IPS-18a (cell line): Measurements from ENCODE around the gene FBLN1.

ENCODE experiments used
- H3K27ac ChIP-seq: one replicate; pipeline ENCODE4 v1.5.1; 2013; ENCODE audit warnings: low read length
- H3K27me3 ChIP-seq: one replicate; pipeline ENCODE4 v1.6.1; 2013; ENCODE audit warnings: mild to moderate bottlenecking, low read length; ENCODE audit not compliant: control insufficient read depth, insufficient read depth
- H3K36me3 ChIP-seq: one replicate; pipeline ENCODE4 v1.6.1; 2013; ENCODE audit warnings: low read depth, low read length; ENCODE audit not compliant: control insufficient read depth
- H3K4me1 ChIP-seq: one replicate; pipeline ENCODE4 v1.6.1; 2013; ENCODE audit warnings: low read depth, low read length; ENCODE audit not compliant: control insufficient read depth
- H3K4me3 ChIP-seq: one replicate; pipeline ENCODE4 v1.5.1; 2013; ENCODE audit warnings: low read length
- H3K9ac ChIP-seq: one replicate; pipeline ENCODE4 v1.6.1; 2013; ENCODE audit warnings: mild to moderate bottlenecking, low read length, moderate library complexity
- H3K9me3 ChIP-seq: one replicate; pipeline ENCODE4 v1.6.1; 2013; ENCODE audit warnings: low read depth, low read length; ENCODE audit not compliant: control insufficient read depth

The FBLN1 gene

DNA sequence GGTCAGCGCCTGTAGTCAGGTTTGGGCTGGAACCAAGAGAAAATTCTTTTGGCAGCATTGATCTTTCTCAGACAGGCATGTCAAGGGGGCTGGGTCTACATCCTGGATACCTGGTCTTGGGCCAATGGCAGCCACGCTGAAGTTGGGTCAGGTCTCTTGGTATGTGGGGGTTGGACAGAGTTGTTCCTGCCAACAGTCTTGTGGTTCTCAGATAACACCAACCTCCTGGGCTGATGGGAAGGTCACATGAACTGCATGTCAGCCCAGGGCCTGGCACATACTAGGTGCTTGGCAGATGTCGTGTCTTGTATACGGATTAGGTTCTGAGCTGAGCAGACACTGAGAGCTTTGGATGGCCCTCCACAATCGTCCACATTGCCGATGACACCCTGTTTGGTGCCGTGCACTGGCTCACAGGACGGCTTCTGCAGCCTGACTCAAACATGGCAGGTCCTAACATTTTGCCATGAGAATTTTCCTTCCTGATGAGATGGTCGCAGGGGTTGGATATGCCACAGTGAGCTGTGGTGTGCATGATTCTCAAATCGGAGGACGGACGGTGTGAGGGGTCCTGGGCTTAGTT, 42.0 kb downstream of the FBLN1 start:
- Histone ChIP-seq H3K36me3 (peaks cover 65% of the 10 kb centered on the region), H3K4me3 (no peak overlapping the region), H3K9ac (no peak overlapping the region), H3K27ac (no peak overlapping the region), H3K9me3 (no peaks in the 10 kb centered on the region), H3K4me1 (no peaks in the 10 kb centered on the region), H3K27me3 (no peaks in the 10 kb centered on the region)

DNA sequence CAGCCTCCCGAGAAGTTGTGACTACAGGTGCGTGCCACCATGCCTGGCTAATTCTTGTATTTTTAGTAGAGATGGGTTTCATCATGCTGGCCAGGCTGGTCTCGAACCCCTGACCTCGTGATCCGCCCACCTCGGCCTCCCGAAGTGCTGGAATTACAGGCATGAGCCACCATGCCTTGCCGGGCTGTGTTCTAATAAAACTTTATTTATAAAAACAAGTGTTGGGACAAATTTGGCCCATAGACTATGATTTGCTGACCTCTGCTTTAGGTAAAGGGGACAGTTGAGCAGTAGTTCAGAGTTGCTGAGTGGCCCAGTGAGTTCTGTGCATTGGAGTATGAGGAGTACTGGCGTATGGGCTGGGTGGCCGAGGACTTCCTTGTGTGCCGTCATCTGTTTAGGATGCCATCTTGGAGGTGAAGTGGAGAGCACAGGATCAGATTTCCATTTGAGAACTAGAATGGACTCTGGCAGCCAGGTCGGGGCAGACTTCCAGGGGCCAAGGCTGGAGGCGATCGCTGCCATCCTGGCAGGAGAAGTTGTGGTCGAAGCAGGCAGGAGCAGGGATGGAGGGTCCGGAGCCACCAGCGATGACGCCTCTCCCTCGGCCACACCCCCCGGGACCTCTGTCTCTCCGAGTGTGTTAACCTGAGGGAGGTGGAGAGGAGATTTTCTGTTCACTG, 43.8 kb downstream of the FBLN1 start:
- no peaks in the 10 kb centered on the region for H3K27me3 ChIP-seq

DNA sequence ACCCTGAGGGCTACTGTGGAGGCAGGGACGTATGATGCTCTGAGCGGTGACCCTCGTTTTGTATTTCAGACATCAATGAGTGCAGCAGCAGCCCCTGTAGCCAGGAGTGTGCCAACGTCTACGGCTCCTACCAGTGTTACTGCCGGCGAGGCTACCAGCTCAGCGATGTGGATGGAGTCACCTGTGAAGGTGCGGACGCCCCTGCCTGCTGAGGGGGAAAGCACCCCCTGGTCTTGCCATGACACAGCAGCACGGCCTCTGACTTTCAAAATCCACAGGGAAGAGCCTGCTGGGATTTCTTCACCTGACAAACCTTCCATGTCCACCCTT, 44.3 kb downstream of the FBLN1 start:
- H3K4me1 ChIP-seq, result no peaks in the 10 kb centered on the region
- H3K9me3 ChIP-seq, result no peaks in the 10 kb centered on the region
- H3K9ac ChIP-seq, result no peak overlapping the region
- no peaks in the 10 kb centered on the region for H3K27me3 ChIP-seq
- no peak overlapping the region for H3K27ac ChIP-seq
- H3K36me3 ChIP-seq, result peaks cover 67% of the 10 kb centered on the region
- H3K4me3 ChIP-seq, result no peak overlapping the region

More for the DNA sequence above, 43.8 kb downstream of the FBLN1 start:
- Histone ChIP-seq H3K9ac (no peak overlapping the region), H3K27ac (no peak overlapping the region), H3K4me3 (no peak overlapping the region), H3K36me3 (peaks cover 72% of the 10 kb centered on the region), H3K9me3 (no peaks in the 10 kb centered on the region), H3K4me1 (no peaks in the 10 kb centered on the region)

DNA sequence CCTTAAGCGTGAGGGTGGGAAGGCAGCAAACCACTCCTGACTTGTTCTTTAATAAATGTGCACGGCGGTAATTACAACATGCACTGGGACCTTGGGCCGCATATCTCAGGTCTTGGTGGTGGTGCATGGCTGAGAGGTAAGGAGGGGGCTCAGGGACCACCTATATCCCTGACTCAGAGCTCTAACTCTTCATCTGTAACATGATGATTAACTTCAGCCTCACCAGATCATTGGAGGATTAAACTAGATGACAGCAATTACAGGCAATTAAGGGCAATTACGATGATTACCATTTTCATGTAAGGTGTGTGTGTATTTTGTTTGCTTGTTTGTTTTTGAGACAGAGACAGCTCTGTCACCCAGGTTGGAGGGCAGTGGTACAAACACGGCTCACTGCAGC, 45.0 kb downstream of the FBLN1 start:
- peaks cover 60% of the 10 kb centered on the region for H3K36me3 ChIP-seq
- no peaks in the 10 kb centered on the region for H3K27me3 ChIP-seq
- H3K27ac ChIP-seq, result no peak overlapping the region
- no peaks in the 10 kb centered on the region for H3K4me1 ChIP-seq
- H3K9ac ChIP-seq, result no peak overlapping the region
- H3K9me3 ChIP-seq, result no peaks in the 10 kb centered on the region
- H3K4me3 ChIP-seq, result no peak overlapping the region

DNA sequence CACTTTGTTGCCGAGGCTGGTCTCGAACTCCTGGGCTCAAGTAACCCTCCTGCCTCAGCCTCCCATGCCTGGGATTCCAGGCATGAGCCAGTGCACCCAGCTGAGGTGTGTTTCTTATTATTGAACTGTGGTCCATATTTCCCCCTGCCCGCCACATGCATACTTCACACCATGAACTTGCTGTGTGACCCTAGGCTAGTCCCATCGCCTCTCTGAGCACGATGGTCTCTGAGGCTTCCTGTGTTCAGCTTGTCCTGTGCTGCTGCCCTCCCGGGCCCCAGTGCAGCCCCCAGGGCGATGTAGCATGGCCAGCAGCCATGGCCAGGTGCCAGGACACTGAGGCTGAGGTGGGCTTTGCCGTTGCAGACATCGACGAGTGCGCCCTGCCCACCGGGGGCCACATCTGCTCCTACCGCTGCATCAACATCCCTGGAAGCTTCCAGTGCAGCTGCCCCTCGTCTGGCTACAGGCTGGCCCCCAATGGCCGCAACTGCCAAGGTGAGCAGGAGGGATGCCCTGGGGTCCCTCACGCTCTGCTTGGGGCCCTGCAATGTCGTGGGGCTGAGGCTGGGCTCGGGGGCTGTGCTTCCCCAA, 45.7 kb downstream of the FBLN1 start:
- peaks cover 59% of the 10 kb centered on the region for H3K36me3 ChIP-seq
- H3K9me3 ChIP-seq, result no peaks in the 10 kb centered on the region
- H3K4me3 ChIP-seq, result no peak overlapping the region
- no peaks in the 10 kb centered on the region for H3K27me3 ChIP-seq
- no peak overlapping the region for H3K27ac ChIP-seq
- peaks cover 2% of the 10 kb centered on the region for H3K4me1 ChIP-seq
- H3K9ac ChIP-seq, result no peak overlapping the region

DNA sequence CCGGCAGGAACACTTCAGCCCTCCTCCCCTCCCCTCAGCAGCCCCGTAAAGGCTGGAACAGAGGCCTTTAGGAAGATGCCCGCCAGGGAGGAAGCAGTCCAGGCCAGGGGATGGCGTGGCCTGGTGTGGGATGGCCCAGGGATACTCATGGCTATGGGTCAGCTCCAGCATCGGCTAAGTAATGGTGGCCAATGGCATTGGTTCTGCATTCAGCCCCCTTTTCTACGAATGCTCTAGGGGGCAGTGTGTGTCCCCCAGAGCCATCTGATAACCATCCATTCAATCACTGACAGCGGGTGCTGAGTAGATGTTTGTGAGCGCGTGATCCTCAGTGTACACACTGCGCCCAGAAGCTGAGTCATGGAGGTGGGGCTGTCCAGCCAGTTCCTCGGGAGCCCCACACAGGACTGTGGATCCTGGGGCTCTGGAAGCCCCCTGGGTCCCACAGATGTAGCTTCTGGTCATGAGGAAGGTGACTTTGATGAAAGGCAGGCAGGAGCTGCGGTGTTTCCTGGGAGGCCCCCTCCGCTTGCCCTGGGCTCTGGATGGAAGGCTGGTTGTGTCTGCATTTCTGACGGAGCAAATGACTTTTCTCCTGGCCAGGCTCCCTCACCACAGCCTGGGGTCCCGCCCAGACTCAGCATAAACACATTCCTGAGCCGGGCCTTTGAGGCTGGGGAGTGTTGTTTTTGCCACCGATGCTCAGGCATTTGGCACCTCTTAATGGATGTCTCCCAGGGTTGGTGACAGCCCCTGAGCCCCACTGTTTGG, 46.5 kb downstream of the FBLN1 start:
- H3K4me1 ChIP-seq, result peaks cover 5% of the 10 kb centered on the region
- no peak overlapping the region for H3K9ac ChIP-seq
- peaks cover 53% of the 10 kb centered on the region for H3K36me3 ChIP-seq
- no peaks in the 10 kb centered on the region for H3K9me3 ChIP-seq
- H3K4me3 ChIP-seq, result no peak overlapping the region
- no peaks in the 10 kb centered on the region for H3K27me3 ChIP-seq
- no peak overlapping the region for H3K27ac ChIP-seq

DNA sequence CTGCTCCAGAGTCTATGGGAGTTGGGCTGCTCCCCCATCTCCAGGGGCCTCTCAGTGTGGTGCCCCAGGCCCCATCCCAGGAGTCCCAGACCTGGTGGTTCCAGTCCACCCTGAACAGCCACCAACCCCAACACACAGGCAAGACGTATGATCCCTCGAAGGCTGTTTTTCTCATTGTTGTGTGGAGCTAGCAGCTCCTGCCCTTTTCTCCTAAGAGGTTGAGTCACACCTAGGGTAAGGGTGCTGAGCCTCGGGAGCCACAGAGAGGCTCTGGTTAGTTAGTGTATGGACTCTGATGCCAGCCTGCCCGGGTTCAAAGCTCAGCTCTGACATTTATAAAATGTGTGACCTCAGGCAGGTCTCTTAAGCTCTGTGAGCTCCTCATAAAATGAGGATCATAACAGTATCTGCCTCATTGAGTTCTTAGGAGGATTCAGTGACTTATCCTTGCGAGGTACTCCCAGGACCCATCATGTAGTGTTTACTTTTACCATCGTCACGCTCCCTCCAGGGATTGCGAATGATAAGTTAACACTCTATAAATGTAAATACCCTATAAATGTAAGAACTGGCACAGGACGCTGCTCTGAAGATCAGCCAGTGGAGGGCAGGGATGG, 47.2 kb downstream of the FBLN1 start:
- H3K27ac ChIP-seq, result no peak overlapping the region
- no peak overlapping the region for H3K9ac ChIP-seq
- peaks cover 46% of the 10 kb centered on the region for H3K36me3 ChIP-seq
- no peaks in the 10 kb centered on the region for H3K27me3 ChIP-seq
- no peaks in the 10 kb centered on the region for H3K9me3 ChIP-seq
- H3K4me3 ChIP-seq, result no peak overlapping the region
- H3K4me1 ChIP-seq, result peaks cover 5% of the 10 kb centered on the region

DNA sequence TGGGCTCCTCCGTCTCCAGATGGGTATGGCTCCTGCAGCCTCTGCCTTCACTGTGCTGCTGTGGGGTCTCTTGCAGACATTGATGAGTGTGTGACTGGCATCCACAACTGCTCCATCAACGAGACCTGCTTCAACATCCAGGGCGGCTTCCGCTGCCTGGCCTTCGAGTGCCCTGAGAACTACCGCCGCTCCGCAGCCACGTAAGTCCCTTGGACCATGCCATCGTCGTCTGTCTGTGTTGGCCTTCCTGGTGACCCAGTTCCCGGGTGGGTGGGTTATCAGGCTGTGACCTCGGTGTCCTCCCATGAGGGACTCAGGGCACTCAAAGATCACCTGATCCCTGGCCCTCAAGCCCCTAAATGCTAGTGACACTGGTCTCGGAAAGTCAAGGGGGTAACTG, 47.7 kb downstream of the FBLN1 start:
- Histone ChIP-seq H3K27ac (no peak overlapping the region), H3K9me3 (no peaks in the 10 kb centered on the region), H3K27me3 (no peaks in the 10 kb centered on the region), H3K4me3 (no peak overlapping the region), H3K36me3 (peaks cover 44% of the 10 kb centered on the region), H3K9ac (no peak overlapping the region), H3K4me1 (peaks cover 5% of the 10 kb centered on the region)

DNA sequence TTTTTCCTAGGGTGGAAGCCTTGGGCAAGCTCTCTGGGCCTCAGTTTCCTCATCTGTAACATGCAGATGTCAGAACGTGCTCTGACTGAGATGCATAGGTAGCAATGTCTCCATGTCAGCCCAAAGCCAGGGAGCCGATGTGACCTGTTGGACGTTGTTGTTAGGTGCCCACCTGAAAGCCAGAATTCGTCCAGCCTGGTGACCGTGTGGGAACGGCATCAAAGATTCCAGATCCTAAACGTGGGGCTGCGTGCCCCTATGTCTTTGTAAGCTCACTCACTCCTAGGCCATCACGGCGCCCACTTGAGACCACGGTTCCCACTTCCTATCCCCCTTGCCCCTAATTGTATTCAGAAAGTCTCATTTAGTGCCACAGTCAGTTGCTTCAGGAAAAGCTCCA, 48.2 kb downstream of the FBLN1 start:
- H3K9me3 ChIP-seq, result no peaks in the 10 kb centered on the region
- peaks cover 5% of the 10 kb centered on the region for H3K4me1 ChIP-seq
- peaks cover 47% of the 10 kb centered on the region for H3K36me3 ChIP-seq
- no peak overlapping the region for H3K9ac ChIP-seq
- no peak overlapping the region for H3K27ac ChIP-seq
- H3K27me3 ChIP-seq, result no peaks in the 10 kb centered on the region
- no peak overlapping the region for H3K4me3 ChIP-seq

DNA sequence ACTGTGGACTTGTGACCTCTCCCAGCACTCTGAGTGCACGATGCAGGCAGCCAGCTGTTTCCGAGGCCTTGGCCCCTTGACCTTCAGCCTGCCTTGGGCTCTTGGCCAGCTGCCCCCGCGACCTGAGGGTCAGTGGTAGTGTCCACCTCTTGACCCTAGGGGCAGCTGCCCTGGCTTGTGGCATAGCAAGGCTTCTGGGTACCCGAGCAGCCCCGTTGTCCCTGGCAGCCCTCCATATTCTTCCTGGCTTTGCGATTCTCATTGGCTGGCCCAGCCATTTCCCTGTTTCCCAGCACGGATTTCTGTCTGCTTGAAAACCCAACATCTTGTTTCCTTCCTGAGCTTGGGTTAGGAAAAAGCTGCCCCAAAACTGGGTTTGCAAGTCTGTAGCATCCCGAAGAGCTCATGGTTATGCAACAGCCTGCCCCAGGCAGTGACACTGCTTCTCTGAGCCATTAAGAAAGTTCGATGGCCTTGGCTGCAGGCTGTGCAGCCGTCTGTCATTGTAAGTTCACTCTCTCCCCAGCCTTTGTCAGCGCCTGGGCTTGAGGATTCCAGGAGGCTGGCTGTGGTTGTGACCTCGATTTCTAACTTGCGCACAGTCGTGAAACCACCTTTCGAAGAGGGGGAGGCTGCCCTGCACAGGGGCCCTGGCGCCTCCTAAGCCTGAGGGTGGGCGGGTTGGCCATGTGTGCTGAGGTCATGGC, 48.8 kb downstream of the FBLN1 start:
- Histone ChIP-seq H3K9ac (no peak overlapping the region), H3K4me3 (no peak overlapping the region), H3K4me1 (peaks cover 5% of the 10 kb centered on the region), H3K9me3 (no peaks in the 10 kb centered on the region), H3K36me3 (peaks cover 47% of the 10 kb centered on the region), H3K27me3 (no peaks in the 10 kb centered on the region), H3K27ac (no peak overlapping the region)

DNA sequence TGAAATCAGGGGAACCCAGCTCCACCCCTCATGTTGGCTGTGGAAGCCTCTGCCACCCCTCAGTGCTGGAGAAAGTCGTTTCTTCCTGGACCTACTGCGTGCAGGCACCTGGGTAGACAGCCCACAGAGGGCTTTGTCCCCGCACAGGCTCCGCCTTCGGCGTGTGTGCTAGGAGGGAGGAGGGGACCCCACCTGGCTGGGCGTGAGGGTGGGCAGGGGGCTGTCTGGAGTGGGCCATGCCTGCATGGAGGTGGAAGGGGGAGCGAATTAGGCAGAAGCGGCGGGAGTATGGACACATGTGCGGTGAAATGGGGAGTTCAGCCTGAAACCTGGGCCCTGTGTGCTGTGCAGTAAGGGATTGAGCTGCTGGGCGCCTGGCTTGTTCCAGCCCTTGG, 49.3 kb downstream of the FBLN1 start:
- Histone ChIP-seq H3K4me1 (peaks cover 5% of the 10 kb centered on the region), H3K27ac (no peak overlapping the region), H3K36me3 (peaks cover 45% of the 10 kb centered on the region), H3K9ac (no peak overlapping the region), H3K27me3 (no peaks in the 10 kb centered on the region), H3K9me3 (no peaks in the 10 kb centered on the region), H3K4me3 (no peak overlapping the region)
